Adrenal gland (tissue), 12 donors: Measurements from ENCODE around the gene PDE9A. TPM values are rescaled to one million over a fixed set of nuclear protein-coding genes. Genes with fewer than 3 reads are reported as not detected.

Experiments
- DNase-seq, 7 donors: peaks; one replicate each; pipeline ENCODE4 v3.0.0-alpha.2; 2019 to 2020
- H3K27ac ChIP-seq, 5 donors: fragments of 200-600 bp; sonication (generic) in 4 of 5; 1 replicate in 3 of 5; 2 replicates in 2 of 5; pipeline versions ENCODE4 v1.5.1 to v1.8.0; 2016 to 2020; ENCODE audit warnings: mild to moderate bottlenecking in 1 of 5
- H3K27me3 ChIP-seq: fragments of 200-600 bp; 2 replicates; pipeline ENCODE4 v1.8.0; 2021
- H3K36me3 ChIP-seq, 2 donors: fragments of 200-600 bp; replicated peaks in 1 of 2; 1 replicate in 1 of 2; 2 replicates in 1 of 2; pipeline versions ENCODE4 v1.5.1 to v1.8.0; 2018 to 2022
- H3K4me1 ChIP-seq, 2 donors: fragments of 200-600 bp; replicated peaks in 1 of 2; 1 replicate in 1 of 2; 2 replicates in 1 of 2; pipeline versions ENCODE4 v1.5.1 to v1.8.0; 2018 to 2021
- H3K4me3 ChIP-seq, 4 donors: fragments of 200-600 bp; sonication (generic) in 3 of 4; one replicate each; pipeline ENCODE4 v1.5.1; 2016 to 2018
- H3K9me3 ChIP-seq, 3 donors: fragments of 200-600 bp; sonication (generic) in 1 of 3; replicated peaks in 1 of 3; 1 replicate in 2 of 3; 2 replicates in 1 of 3; pipeline versions ENCODE4 v1.5.1 to v1.8.0; 2016 to 2021
- POLR2A ChIP-seq, 2 donors: fragments of 450-650 bp; IDR thresholded peaks; one replicate each; pipeline ENCODE4 v1.6.1; 2017; ENCODE audit warnings: antibody characterized with exemption in 2 of 2, mild to moderate bottlenecking in 2 of 2, moderate library complexity in 1 of 2
- WGBS, 4 donors: extraction: QIAGEN DNeasy Blood & Tissue Kit in 2 of 4; methylation state at CpG; one replicate each; pipeline versions ENCODE4 v1.1.5 to v1.1.7; 2013 to 2017; 5-methylcytosine and 5-hydroxymethylcytosine counted together
- intact Hi-C, 2 donors: fragments of 100-400 bp; cut with DNase I; formaldehyde crosslinking; loops; one replicate each; pipeline versions ENCODE4 v1.14.1 to v1.15.0; 2022 to 2023
- polyA plus RNA-seq, 3 donors: library from polyadenylated mRNA; stranded (reverse); fragments of 200-250 nt in 2 of 3; fragments of 350-450 nt in 1 of 3; fragmentation: Illumina TruSeq in 1 of 3; extraction: RNeasy Lipid Tissue Mini Kit (QIAGEN cat#74804) in 1 of 3; gene quantifications; one replicate each; pipeline ENCODE4 v1.2.3, GENCODE V29; 2013 to 2014
- total RNA-seq, 9 donors: library from RNA; depleted of rRNA in 4 of 9; stranded (reverse); fragments of >200 nt in 4 of 9; fragments of 120-200 nt in 1 of 9; fragmentation: NEBNext Ultra II Directional in 1 of 9; extraction: Animal tissue kit (Norgen Biotek cat#: 25700) in 1 of 9; gene quantifications; one replicate each; pipeline versions ENCODE4 v1.1.0 to v1.2.4, GENCODE V29; 2013 to 2023
- TF ChIP-seq, protein P1 (sequence below), 6 experiments: fragments of 450-650 bp in 4 of 6; fragments of 200-600 bp in 2 of 6; sonication (generic) in 1 of 6; IDR thresholded peaks; 1 replicate in 5 of 6; 2 replicates in 1 of 6; pipeline versions ENCODE4 v1.5.1 to v1.8.0; 2016 to 2021; ENCODE audit warnings: antibody characterized with exemption in 6 of 6, mild to moderate bottlenecking in 2 of 6, moderate library complexity in 1 of 6
- donor health status: healthy with polysubstance abuse.
- donor health status: Bipolar disorder and iron deficiency.
- donor health status: DM: yes; HTN: yes; CAD: no.
- donor health status: DM: no; HTN: no; CAD: no.
- donor health status: DM: no; HTN: no; CAD: no.
- donor health status: DM: yes; HTN: yes; CAD: no.

Gene PDE9A
- total and polyA plus RNA-seq, 12 donors: 4.6 to 58.1 (median 19.5) TPM

DNA sequence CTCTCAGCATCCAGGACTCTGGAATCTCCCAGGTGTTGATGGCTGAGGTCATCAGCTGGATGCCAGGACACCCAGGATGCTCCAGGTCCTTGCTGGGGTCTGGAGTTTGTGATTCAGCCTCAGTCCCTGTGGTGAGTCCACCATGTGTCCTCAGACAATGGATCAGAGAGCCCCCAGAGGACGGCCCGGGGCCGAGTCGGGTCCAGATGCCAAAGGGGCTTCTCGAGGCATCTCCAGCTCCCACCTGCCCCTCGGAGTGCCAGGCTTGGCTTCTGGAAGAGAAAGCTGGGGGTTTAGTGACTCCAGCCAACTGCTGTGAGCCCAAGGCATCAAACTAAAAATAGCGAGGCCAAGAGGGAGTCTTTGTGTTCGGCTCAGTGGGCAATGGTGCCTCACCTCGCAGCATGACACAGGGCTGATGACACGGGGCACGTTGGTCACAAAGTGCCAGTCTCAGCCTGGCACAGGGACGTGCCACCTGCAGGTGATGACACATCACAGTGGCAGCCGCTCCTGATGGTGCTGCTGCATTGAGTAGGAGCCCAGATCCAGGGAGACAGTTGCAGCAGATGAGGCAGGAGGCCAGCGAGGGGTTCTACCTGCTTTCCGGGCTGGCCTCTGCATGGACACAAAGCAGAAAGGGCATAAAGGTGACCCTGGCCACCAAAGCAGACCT, 10.6 kb downstream of the PDE9A start:
- 77 to 94% (median 80%) methylated on average over 3 to 15 of the region's 15 CpGs for WGBS, 4 donors
- H3K9me3 ChIP-seq: no peaks in the 10 kb centered on the region
- H3K36me3 ChIP-seq: no peaks in the 10 kb centered on the region
- no peak overlapping the region for H3K4me3 ChIP-seq
- H3K27me3 ChIP-seq: no peaks in the 10 kb centered on the region
- no peak overlapping the region for H3K27ac ChIP-seq
- peaks cover 3 to 9% of the 10 kb centered on the region in 2 donors for H3K4me1 ChIP-seq
- intact Hi-C loops: no loop called here
- TF ChIP-seq, protein P1, sequence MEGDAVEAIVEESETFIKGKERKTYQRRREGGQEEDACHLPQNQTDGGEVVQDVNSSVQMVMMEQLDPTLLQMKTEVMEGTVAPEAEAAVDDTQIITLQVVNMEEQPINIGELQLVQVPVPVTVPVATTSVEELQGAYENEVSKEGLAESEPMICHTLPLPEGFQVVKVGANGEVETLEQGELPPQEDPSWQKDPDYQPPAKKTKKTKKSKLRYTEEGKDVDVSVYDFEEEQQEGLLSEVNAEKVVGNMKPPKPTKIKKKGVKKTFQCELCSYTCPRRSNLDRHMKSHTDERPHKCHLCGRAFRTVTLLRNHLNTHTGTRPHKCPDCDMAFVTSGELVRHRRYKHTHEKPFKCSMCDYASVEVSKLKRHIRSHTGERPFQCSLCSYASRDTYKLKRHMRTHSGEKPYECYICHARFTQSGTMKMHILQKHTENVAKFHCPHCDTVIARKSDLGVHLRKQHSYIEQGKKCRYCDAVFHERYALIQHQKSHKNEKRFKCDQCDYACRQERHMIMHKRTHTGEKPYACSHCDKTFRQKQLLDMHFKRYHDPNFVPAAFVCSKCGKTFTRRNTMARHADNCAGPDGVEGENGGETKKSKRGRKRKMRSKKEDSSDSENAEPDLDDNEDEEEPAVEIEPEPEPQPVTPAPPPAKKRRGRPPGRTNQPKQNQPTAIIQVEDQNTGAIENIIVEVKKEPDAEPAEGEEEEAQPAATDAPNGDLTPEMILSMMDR (IDR thresholded peaks at IDR 0.05): no peak
- no peak for TF ChIP-seq POLR2A (IDR thresholded peaks at IDR 0.05)
- DNase-seq: peak in 1 of 7 donors; percentile 43

- Histone ChIP-seq H3K4me3 (no peak overlapping the region), H3K27ac (no peak overlapping the region), H3K4me1 (peaks cover 3 to 9% of the 10 kb centered on the region in 2 donors), H3K27me3 (no peaks in the 10 kb centered on the region), H3K9me3 (no peaks in the 10 kb centered on the region), H3K36me3 (no peaks in the 10 kb centered on the region)
- TF ChIP-seq POLR2A (IDR thresholded peaks at IDR 0.05): no peak
- TF ChIP-seq, protein P1 (IDR thresholded peaks at IDR 0.05): no peak
- WGBS, 4 donors: 90 to 93% (median 92%) methylated on average over 10 of the region's 10 CpGs
- DNase-seq: no peak
- intact Hi-C loops: loop anchor here in 1 of 2 donors (5.0 kb wide), 1 partner anchor 53 kb away; no protein-coding TSS in a partner anchor
Measured at GRCh38 chr21:42664614-42665013, 11.2 kb downstream of the PDE9A start.

- Histone ChIP-seq H3K4me3 (no peak overlapping the region), H3K27ac (peak overlapping the region in 2 of 5 donors; percentile 29 to 80), H3K36me3 (no peaks in the 10 kb centered on the region), H3K4me1 (peaks cover 3 to 9% of the 10 kb centered on the region in 2 donors), H3K27me3 (no peaks in the 10 kb centered on the region), H3K9me3 (no peaks in the 10 kb centered on the region)
- WGBS, 4 donors: 73 to 90% (median 79%) methylated on average over 4 to 8 of the region's 8 CpGs
- TF ChIP-seq, protein P1 (IDR thresholded peaks at IDR 0.05): no peak
- no peak for TF ChIP-seq POLR2A (IDR thresholded peaks at IDR 0.05)
- intact Hi-C loops: loop anchor here in 1 of 2 donors (5.0 kb wide), 1 partner anchor 52 kb away; no protein-coding TSS in a partner anchor
- peak in 1 of 7 donors; percentile 37 for DNase-seq
Measured at GRCh38 chr21:42665026-42665425, 11.6 kb downstream of the PDE9A start.

DNA sequence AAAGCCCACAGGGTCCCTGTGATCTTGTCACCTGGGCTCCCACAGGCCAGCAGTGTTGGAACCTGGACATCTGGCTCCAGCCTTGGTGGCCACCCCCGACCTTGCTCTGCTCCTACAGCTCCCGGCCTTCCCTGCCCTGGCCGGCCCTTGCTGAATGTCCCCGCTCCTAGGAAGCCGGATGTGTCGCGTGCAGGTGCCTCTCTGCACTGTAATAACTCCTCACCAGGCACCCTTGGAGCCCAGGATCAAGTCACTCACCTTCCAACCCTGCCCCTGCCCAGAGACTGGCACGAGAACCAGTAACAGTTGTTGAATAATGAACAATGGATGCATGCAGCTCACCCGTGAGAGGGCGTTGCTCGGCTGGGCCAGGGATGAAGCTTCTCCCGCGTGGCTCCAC, 12.1 kb downstream of the PDE9A start:
- Histone ChIP-seq H3K4me1 (peaks cover 3 to 9% of the 10 kb centered on the region in 2 donors), H3K9me3 (no peaks in the 10 kb centered on the region), H3K27me3 (no peaks in the 10 kb centered on the region), H3K36me3 (no peaks in the 10 kb centered on the region), H3K4me3 (no peak overlapping the region), H3K27ac (peak overlapping the region in 2 of 5 donors; percentile 29 to 80)
- DNase-seq: no peak
- WGBS, 4 donors: 90 to 96% (median 93%) methylated on average over 9 to 13 of the region's 13 CpGs
- intact Hi-C loops: loop anchor here in 1 of 2 donors (5.0 kb wide), 1 partner anchor 52 kb away; no protein-coding TSS in a partner anchor
- TF ChIP-seq, protein P1 (IDR thresholded peaks at IDR 0.05): no peak
- no peak for TF ChIP-seq POLR2A (IDR thresholded peaks at IDR 0.05)
